NCI-H748 (cell line): Measurements from ENCODE around the gene USO1.
A peak's percentile ranks its signal among the peaks of the same experiment; 100 is the strongest.
"Not testable (repeated sequence)": the region's sequence is repeated elsewhere in the genome, so short reads cannot be mapped to it uniquely, and the experiment has no call there.

Experiments used
- DNase-seq: peaks from one replicate; lab custom pipeline; 2025; ENCODE audit not compliant: unreplicated experiment; lab: John Stamatoyannopoulos, UW

USO1 gene

GRCh38 chr4:75752637-75753036, 28.3 kb downstream of the USO1 start:
- DNase-seq, result no peak

- no peak for DNase-seq
Observed at GRCh38 chr4:75769036-75769435, 44.7 kb downstream of the USO1 start.

- no peak for DNase-seq
Observed at GRCh38 chr4:75771607-75772006, 47.2 kb downstream of the USO1 start.

- no peak for DNase-seq
Observed at GRCh38 chr4:75777589-75777988, 53.2 kb downstream of the USO1 start.

GRCh38 chr4:75779105-75779757, 54.9 kb downstream of the USO1 start:
- no peak for DNase-seq

- no peak for DNase-seq
Observed at GRCh38 chr4:75781305-75781704, 56.9 kb downstream of the USO1 start.

- DNase-seq, result no peak
Observed at GRCh38 chr4:75786526-75786925, 62.1 kb downstream of the USO1 start.

- no peak for DNase-seq
Observed at GRCh38 chr4:75786938-75787337, 62.6 kb downstream of the USO1 start.

GRCh38 chr4:75790024-75790423, 65.6 kb downstream of the USO1 start:
- DNase-seq, result no peak

GRCh38 chr4:75800972-75801371, 76.6 kb downstream of the USO1 start:
- DNase-seq, result no peak

GRCh38 chr4:75806035-75806434, 81.7 kb downstream of the USO1 start:
- DNase-seq, result not testable (repeated sequence)

- DNase-seq, result no peak
Observed at GRCh38 chr4:75817901-75818300, 93.5 kb downstream of the USO1 start.

GRCh38 chr4:75819121-75819520, 94.7 kb downstream of the USO1 start:
- no peak for DNase-seq

- no peak for DNase-seq
Observed at GRCh38 chr4:75820197-75820596, 95.8 kb downstream of the USO1 start.

GRCh38 chr4:75820676-75821075, 96.3 kb downstream of the USO1 start:
- no peak for DNase-seq

GRCh38 chr4:75821216-75821615, 96.8 kb downstream of the USO1 start:
- no peak for DNase-seq

GRCh38 chr4:75821966-75822365, 97.6 kb downstream of the USO1 start:
- DNase-seq, result no peak

- no peak for DNase-seq
Observed at GRCh38 chr4:75822416-75822815, 98.0 kb downstream of the USO1 start.

GRCh38 chr4:75823812-75824211, 99.4 kb downstream of the USO1 start:
- DNase-seq, result no peak

GRCh38 chr4:75830906-75831305, 106.5 kb downstream of the USO1 start:
- no peak for DNase-seq

- DNase-seq, result peak; percentile 79
Observed at GRCh38 chr4:75831856-75832405, 107.6 kb downstream of the USO1 start.

- DNase-seq, result no peak
Observed at GRCh38 chr4:75834095-75834771, 109.9 kb downstream of the USO1 start.

- no peak for DNase-seq
Observed at GRCh38 chr4:75834772-75835154, 110.4 kb downstream of the USO1 start.
